ENCODE data around the gene ACTL7A. TPM values are rescaled to one million over a fixed set of nuclear protein-coding genes. Genes with fewer than 3 reads are reported as not detected.

The ACTL7A gene
- total RNA-seq, 1 donor from 2014 or later: not detected

DNA sequence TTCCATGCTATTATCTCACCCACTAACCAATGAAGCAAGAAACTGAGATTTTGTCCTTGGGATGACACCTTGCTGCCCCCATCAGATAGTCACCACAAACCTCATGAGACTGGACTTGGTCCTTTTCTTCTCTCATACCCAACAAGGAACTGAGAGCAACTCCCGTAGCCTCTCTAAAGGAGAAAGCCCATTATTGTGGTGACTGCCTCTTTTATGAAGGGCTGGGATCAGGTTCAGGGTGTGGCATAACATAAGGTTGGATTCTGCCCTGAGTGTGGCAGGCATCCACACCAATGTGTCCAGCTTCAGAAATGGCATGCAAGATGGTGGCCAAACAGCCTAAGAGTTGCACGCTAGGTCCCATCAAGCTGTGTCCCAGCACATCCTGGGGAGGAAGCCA, 1.3 kb upstream of the ACTL7A start:
- no peak overlapping the region for H3K4me3 ChIP-seq
- TF ChIP-seq, protein P1, sequence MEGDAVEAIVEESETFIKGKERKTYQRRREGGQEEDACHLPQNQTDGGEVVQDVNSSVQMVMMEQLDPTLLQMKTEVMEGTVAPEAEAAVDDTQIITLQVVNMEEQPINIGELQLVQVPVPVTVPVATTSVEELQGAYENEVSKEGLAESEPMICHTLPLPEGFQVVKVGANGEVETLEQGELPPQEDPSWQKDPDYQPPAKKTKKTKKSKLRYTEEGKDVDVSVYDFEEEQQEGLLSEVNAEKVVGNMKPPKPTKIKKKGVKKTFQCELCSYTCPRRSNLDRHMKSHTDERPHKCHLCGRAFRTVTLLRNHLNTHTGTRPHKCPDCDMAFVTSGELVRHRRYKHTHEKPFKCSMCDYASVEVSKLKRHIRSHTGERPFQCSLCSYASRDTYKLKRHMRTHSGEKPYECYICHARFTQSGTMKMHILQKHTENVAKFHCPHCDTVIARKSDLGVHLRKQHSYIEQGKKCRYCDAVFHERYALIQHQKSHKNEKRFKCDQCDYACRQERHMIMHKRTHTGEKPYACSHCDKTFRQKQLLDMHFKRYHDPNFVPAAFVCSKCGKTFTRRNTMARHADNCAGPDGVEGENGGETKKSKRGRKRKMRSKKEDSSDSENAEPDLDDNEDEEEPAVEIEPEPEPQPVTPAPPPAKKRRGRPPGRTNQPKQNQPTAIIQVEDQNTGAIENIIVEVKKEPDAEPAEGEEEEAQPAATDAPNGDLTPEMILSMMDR (IDR thresholded peaks at IDR 0.05; ENCODE audit: borderline replicate concordance): no peak
- H3K27me3 ChIP-seq (ENCODE audit: low read depth): no peaks in the 10 kb centered on the region
- H3K36me3 ChIP-seq: no peaks in the 10 kb centered on the region
- peaks cover 9% of the 10 kb centered on the region for H3K4me1 ChIP-seq
- H3K27ac ChIP-seq (replicated peaks): no peak overlapping the region
- intact Hi-C loops (cut with micrococcal nuclease): no loop called here
- H3K9me3 ChIP-seq (replicated peaks): no peaks in the 10 kb centered on the region
- DNase-seq: no peak

DNA sequence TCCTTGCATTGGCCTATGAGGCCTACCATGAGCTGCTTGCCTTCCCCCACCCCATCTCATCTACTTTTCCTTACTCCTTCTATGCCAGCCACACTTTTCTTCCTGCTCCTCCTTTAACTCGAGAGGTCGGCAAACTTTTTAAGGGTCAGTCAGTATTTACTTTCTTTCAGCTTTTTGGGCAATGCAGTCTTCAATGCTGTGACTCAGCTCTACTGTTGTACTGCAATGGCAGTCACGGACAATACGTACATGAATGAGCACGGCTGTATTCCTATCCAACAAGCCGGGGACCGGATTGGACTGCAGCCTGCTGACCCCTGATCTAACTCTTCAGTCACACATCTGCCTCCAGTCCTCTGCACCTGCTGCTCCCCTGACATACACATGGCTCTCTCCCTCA, 602 bp upstream of the ACTL7A start:
- no peaks in the 10 kb centered on the region for H3K36me3 ChIP-seq
- TF ChIP-seq, protein P1 (IDR thresholded peaks at IDR 0.05; ENCODE audit: borderline replicate concordance): no peak
- no peak overlapping the region for H3K4me3 ChIP-seq
- no peak for DNase-seq
- no peaks in the 10 kb centered on the region for H3K27me3 ChIP-seq (ENCODE audit: low read depth)
- H3K9me3 ChIP-seq (replicated peaks): no peaks in the 10 kb centered on the region
- H3K27ac ChIP-seq (replicated peaks): no peak overlapping the region
- intact Hi-C loops (cut with micrococcal nuclease): no loop called here
- peaks cover 15% of the 10 kb centered on the region for H3K4me1 ChIP-seq

- DNase-seq: no peak
- no peak overlapping the region for H3K27ac ChIP-seq (replicated peaks)
- peaks cover 12% of the 10 kb centered on the region for H3K36me3 ChIP-seq
- peaks cover 15% of the 10 kb centered on the region for H3K4me1 ChIP-seq
- H3K9me3 ChIP-seq (replicated peaks): no peaks in the 10 kb centered on the region
- H3K27me3 ChIP-seq (ENCODE audit: low read depth): no peaks in the 10 kb centered on the region
- intact Hi-C loops (cut with micrococcal nuclease): no loop called here
- no peak overlapping the region for H3K4me3 ChIP-seq
- TF ChIP-seq, protein P1 (IDR thresholded peaks at IDR 0.05; ENCODE audit: borderline replicate concordance): no peak
Observed at GRCh38 chr9:108863891-108864290, 1.8 kb downstream of the ACTL7A start.

DNA sequence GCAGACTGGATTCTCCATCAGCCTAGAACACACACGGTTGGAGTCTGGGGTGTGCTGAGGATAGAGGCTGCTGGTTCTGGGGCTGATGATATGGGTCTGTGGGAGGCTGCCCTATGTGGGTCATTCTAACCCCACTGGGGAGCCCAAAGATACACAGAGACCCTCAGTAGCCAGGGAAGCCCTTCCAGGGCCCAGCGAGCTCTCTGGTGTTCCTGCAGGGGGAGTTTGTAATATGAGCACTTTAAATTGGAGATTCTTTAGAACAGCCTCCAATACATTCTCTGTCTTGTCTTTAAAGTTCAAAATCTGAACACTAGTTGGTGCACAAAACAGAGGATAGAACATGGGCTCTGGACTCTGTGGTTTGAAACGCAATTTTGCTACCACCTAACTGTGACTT, 2.4 kb downstream of the ACTL7A start:
- H3K4me1 ChIP-seq: peaks cover 15% of the 10 kb centered on the region
- DNase-seq: no peak
- H3K27ac ChIP-seq (replicated peaks): no peak overlapping the region
- no peaks in the 10 kb centered on the region for H3K27me3 ChIP-seq (ENCODE audit: low read depth)
- intact Hi-C loops (cut with micrococcal nuclease): no loop called here
- peaks cover 18% of the 10 kb centered on the region for H3K36me3 ChIP-seq
- TF ChIP-seq, protein P1 (IDR thresholded peaks at IDR 0.05; ENCODE audit: borderline replicate concordance): no peak
- H3K9me3 ChIP-seq (replicated peaks): no peaks in the 10 kb centered on the region
- no peak overlapping the region for H3K4me3 ChIP-seq

- H3K36me3 ChIP-seq: peaks cover 23% of the 10 kb centered on the region
- intact Hi-C loops (cut with micrococcal nuclease): no loop called here
- H3K4me1 ChIP-seq: peaks cover 15% of the 10 kb centered on the region
- no peaks in the 10 kb centered on the region for H3K9me3 ChIP-seq (replicated peaks)
- H3K27ac ChIP-seq (replicated peaks): no peak overlapping the region
- H3K27me3 ChIP-seq (ENCODE audit: low read depth): no peaks in the 10 kb centered on the region
- TF ChIP-seq, protein P1 (IDR thresholded peaks at IDR 0.05; ENCODE audit: borderline replicate concordance): no peak
- H3K4me3 ChIP-seq: no peak overlapping the region
- DNase-seq: no peak
Observed at GRCh38 chr9:108865037-108865436, 3.0 kb downstream of the ACTL7A start.

DNA sequence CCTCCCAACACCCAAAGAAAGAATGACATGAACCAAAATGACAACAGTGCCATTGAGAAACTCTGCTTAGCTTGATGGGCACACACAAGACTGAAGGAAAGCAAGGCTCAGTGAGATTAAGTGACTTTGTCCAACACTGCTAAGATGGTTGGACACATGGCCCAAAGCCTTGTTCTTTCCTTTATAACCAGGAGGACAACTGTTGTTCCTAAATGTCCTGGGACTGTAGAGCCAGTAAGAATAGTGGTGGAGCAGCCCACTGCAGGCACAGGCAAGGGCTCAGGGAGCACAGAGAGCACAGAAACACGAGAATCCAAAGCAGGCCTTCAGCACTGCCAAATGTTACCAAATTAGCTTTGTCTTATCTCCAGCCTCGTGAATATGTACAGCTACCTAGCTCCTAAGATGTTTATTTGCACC, 3.9 kb downstream of the ACTL7A start:
- DNase-seq: no peak
- Histone ChIP-seq H3K27me3 (ENCODE audit: low read depth) (no peaks in the 10 kb centered on the region), H3K9me3 (replicated peaks) (no peaks in the 10 kb centered on the region), H3K4me3 (no peak overlapping the region), H3K27ac (replicated peaks) (peak overlapping the region; percentile 29), H3K4me1 (peaks cover 15% of the 10 kb centered on the region), H3K36me3 (peaks cover 33% of the 10 kb centered on the region)
- TF ChIP-seq, protein P1 (IDR thresholded peaks at IDR 0.05; ENCODE audit: borderline replicate concordance): no peak
- intact Hi-C loops (cut with micrococcal nuclease): no loop called here
